Measurements from ENCODE around the gene CCDC169.

The CCDC169 gene

GRCh38 chr13:36242761-36243160, 54.9 kb downstream of the CCDC169 start:
- Histone ChIP-seq H3K4me3 (ENCODE audit: low read depth in 1 of 2, low read length in 2 of 2) (no peak overlapping the region), H3K27ac (ENCODE audit: low read length) (no peak overlapping the region), H3K9me3 (ENCODE audit: control insufficient read depth in 1 of 2, low read length in 2 of 2) (peaks cover 0 to 5% of the 10 kb centered on the region in 2 donors), H3K36me3 (ENCODE audit: control insufficient read depth in 1 of 2, insufficient read depth in 2 of 2, low read length in 2 of 2) (peaks cover 0 to 6% of the 10 kb centered on the region in 2 donors), H3K4me1 (ENCODE audit: control insufficient read depth in 1 of 2, insufficient read depth in 2 of 2, low read length in 2 of 2) (no peaks in the 10 kb centered on the region), H3K27me3 (ENCODE audit: low read depth, low read length) (no peaks in the 10 kb centered on the region)

- Histone ChIP-seq H3K27ac (ENCODE audit: low read length) (no peak overlapping the region), H3K36me3 (ENCODE audit: control insufficient read depth in 1 of 2, insufficient read depth in 2 of 2, low read length in 2 of 2) (peaks cover 0 to 7% of the 10 kb centered on the region in 2 donors), H3K4me1 (ENCODE audit: control insufficient read depth in 1 of 2, insufficient read depth in 2 of 2, low read length in 2 of 2) (no peaks in the 10 kb centered on the region), H3K27me3 (ENCODE audit: low read depth, low read length) (no peaks in the 10 kb centered on the region), H3K9me3 (ENCODE audit: control insufficient read depth in 1 of 2, low read length in 2 of 2) (peaks cover 0 to 4% of the 10 kb centered on the region in 2 donors), H3K4me3 (ENCODE audit: low read depth in 1 of 2, low read length in 2 of 2) (no peak overlapping the region)
Observed at GRCh38 chr13:36231236-36231635, 66.4 kb downstream of the CCDC169 start.

- no peak overlapping the region for H3K4me3 ChIP-seq (ENCODE audit: low read depth in 1 of 2, low read length in 2 of 2)
- no peaks in the 10 kb centered on the region for H3K4me1 ChIP-seq (ENCODE audit: control insufficient read depth in 1 of 2, insufficient read depth in 2 of 2, low read length in 2 of 2)
- no peaks in the 10 kb centered on the region for H3K27me3 ChIP-seq (ENCODE audit: low read depth, low read length)
- peaks cover 0 to 8% of the 10 kb centered on the region in 2 donors for H3K36me3 ChIP-seq (ENCODE audit: control insufficient read depth in 1 of 2, insufficient read depth in 2 of 2, low read length in 2 of 2)
- H3K9me3 ChIP-seq (ENCODE audit: control insufficient read depth in 1 of 2, low read length in 2 of 2) = peaks cover 0 to 12% of the 10 kb centered on the region in 2 donors
- no peak overlapping the region for H3K27ac ChIP-seq (ENCODE audit: low read length)
Observed at GRCh38 chr13:36224730-36225129, 72.9 kb downstream of the CCDC169 start.

- H3K4me3 ChIP-seq (ENCODE audit: low read depth in 1 of 2, low read length in 2 of 2) = no peak overlapping the region
- no peaks in the 10 kb centered on the region for H3K27me3 ChIP-seq (ENCODE audit: low read depth, low read length)
- no peaks in the 10 kb centered on the region for H3K36me3 ChIP-seq (ENCODE audit: control insufficient read depth in 1 of 2, insufficient read depth in 2 of 2, low read length in 2 of 2)
- H3K9me3 ChIP-seq (ENCODE audit: control insufficient read depth in 1 of 2, low read length in 2 of 2) = peaks cover 0 to 4% of the 10 kb centered on the region in 2 donors
- no peaks in the 10 kb centered on the region for H3K4me1 ChIP-seq (ENCODE audit: control insufficient read depth in 1 of 2, insufficient read depth in 2 of 2, low read length in 2 of 2)
- no peak overlapping the region for H3K27ac ChIP-seq (ENCODE audit: low read length)
Observed at GRCh38 chr13:36219883-36220282, 77.7 kb downstream of the CCDC169 start.

GRCh38 chr13:36217456-36217855, 80.2 kb downstream of the CCDC169 start:
- Histone ChIP-seq H3K9me3 (ENCODE audit: control insufficient read depth in 1 of 2, low read length in 2 of 2) (peaks cover 0 to 4% of the 10 kb centered on the region in 2 donors), H3K36me3 (ENCODE audit: control insufficient read depth in 1 of 2, insufficient read depth in 2 of 2, low read length in 2 of 2) (no peaks in the 10 kb centered on the region), H3K27me3 (ENCODE audit: low read depth, low read length) (no peaks in the 10 kb centered on the region), H3K4me3 (ENCODE audit: low read depth in 1 of 2, low read length in 2 of 2) (no peak overlapping the region), H3K27ac (ENCODE audit: low read length) (no peak overlapping the region), H3K4me1 (ENCODE audit: control insufficient read depth in 1 of 2, insufficient read depth in 2 of 2, low read length in 2 of 2) (no peaks in the 10 kb centered on the region)

GRCh38 chr13:36214163-36214921, 83.3 kb downstream of the CCDC169 start, which contains the start of gene SOHLH2:
TSS of gene SOHLH2 (minus strand) at chr13:36214556. CDS start at chr13:36214526, 30 bp downstream.
- Histone ChIP-seq H3K27me3 (ENCODE audit: low read depth, low read length) (no peaks in the 10 kb centered on the region), H3K4me1 (ENCODE audit: control insufficient read depth in 1 of 2, insufficient read depth in 2 of 2, low read length in 2 of 2) (no peaks in the 10 kb centered on the region), H3K4me3 (ENCODE audit: low read depth in 1 of 2, low read length in 2 of 2) (no peak within 1 kb of the TSS), H3K9me3 (ENCODE audit: control insufficient read depth in 1 of 2, low read length in 2 of 2) (peaks cover 0 to 4% of the 10 kb centered on the region in 2 donors), H3K27ac (ENCODE audit: low read length) (no peak within 1 kb of the TSS), H3K36me3 (ENCODE audit: control insufficient read depth in 1 of 2, insufficient read depth in 2 of 2, low read length in 2 of 2) (no peaks in the 10 kb centered on the region)

- Histone ChIP-seq H3K27me3 (ENCODE audit: low read depth, low read length) (no peaks in the 10 kb centered on the region), H3K4me3 (ENCODE audit: low read depth in 1 of 2, low read length in 2 of 2) (no peak overlapping the region), H3K36me3 (ENCODE audit: control insufficient read depth in 1 of 2, insufficient read depth in 2 of 2, low read length in 2 of 2) (no peaks in the 10 kb centered on the region), H3K9me3 (ENCODE audit: control insufficient read depth in 1 of 2, low read length in 2 of 2) (no peaks in the 10 kb centered on the region), H3K4me1 (ENCODE audit: control insufficient read depth in 1 of 2, insufficient read depth in 2 of 2, low read length in 2 of 2) (no peaks in the 10 kb centered on the region), H3K27ac (ENCODE audit: low read length) (no peak overlapping the region)
Observed at GRCh38 chr13:36212789-36213188, 84.8 kb downstream of the CCDC169 start.

- Histone ChIP-seq H3K4me1 (ENCODE audit: control insufficient read depth in 1 of 2, insufficient read depth in 2 of 2, low read length in 2 of 2) (no peaks in the 10 kb centered on the region), H3K4me3 (ENCODE audit: low read depth in 1 of 2, low read length in 2 of 2) (no peak overlapping the region), H3K36me3 (ENCODE audit: control insufficient read depth in 1 of 2, insufficient read depth in 2 of 2, low read length in 2 of 2) (no peaks in the 10 kb centered on the region), H3K9me3 (ENCODE audit: control insufficient read depth in 1 of 2, low read length in 2 of 2) (no peaks in the 10 kb centered on the region), H3K27me3 (ENCODE audit: low read depth, low read length) (no peaks in the 10 kb centered on the region), H3K27ac (ENCODE audit: low read length) (no peak overlapping the region)
Observed at GRCh38 chr13:36211567-36211966, 86.0 kb downstream of the CCDC169 start.

- no peak overlapping the region for H3K27ac ChIP-seq (ENCODE audit: low read length)
- no peaks in the 10 kb centered on the region for H3K36me3 ChIP-seq (ENCODE audit: control insufficient read depth in 1 of 2, insufficient read depth in 2 of 2, low read length in 2 of 2)
- H3K9me3 ChIP-seq (ENCODE audit: control insufficient read depth in 1 of 2, low read length in 2 of 2) = no peaks in the 10 kb centered on the region
- no peaks in the 10 kb centered on the region for H3K4me1 ChIP-seq (ENCODE audit: control insufficient read depth in 1 of 2, insufficient read depth in 2 of 2, low read length in 2 of 2)
- H3K27me3 ChIP-seq (ENCODE audit: low read depth, low read length) = no peaks in the 10 kb centered on the region
- H3K4me3 ChIP-seq (ENCODE audit: low read depth in 1 of 2, low read length in 2 of 2) = no peak overlapping the region
Observed at GRCh38 chr13:36210738-36211137, 86.9 kb downstream of the CCDC169 start.

GRCh38 chr13:36207672-36208071, 89.9 kb downstream of the CCDC169 start:
- Histone ChIP-seq H3K4me1 (ENCODE audit: control insufficient read depth in 1 of 2, insufficient read depth in 2 of 2, low read length in 2 of 2) (no peaks in the 10 kb centered on the region), H3K27ac (ENCODE audit: low read length) (no peak overlapping the region), H3K9me3 (ENCODE audit: control insufficient read depth in 1 of 2, low read length in 2 of 2) (no peaks in the 10 kb centered on the region), H3K4me3 (ENCODE audit: low read depth in 1 of 2, low read length in 2 of 2) (no peak overlapping the region), H3K27me3 (ENCODE audit: low read depth, low read length) (no peaks in the 10 kb centered on the region), H3K36me3 (ENCODE audit: control insufficient read depth in 1 of 2, insufficient read depth in 2 of 2, low read length in 2 of 2) (no peaks in the 10 kb centered on the region)

GRCh38 chr13:36193151-36193855, 104.3 kb downstream of the CCDC169 start:
- H3K36me3 ChIP-seq (ENCODE audit: control insufficient read depth in 1 of 2, insufficient read depth in 2 of 2, low read length in 2 of 2) = no peaks in the 10 kb centered on the region
- H3K27ac ChIP-seq (ENCODE audit: low read length) = no peak overlapping the region
- no peaks in the 10 kb centered on the region for H3K9me3 ChIP-seq (ENCODE audit: control insufficient read depth in 1 of 2, low read length in 2 of 2)
- no peaks in the 10 kb centered on the region for H3K4me1 ChIP-seq (ENCODE audit: control insufficient read depth in 1 of 2, insufficient read depth in 2 of 2, low read length in 2 of 2)
- H3K4me3 ChIP-seq (ENCODE audit: low read depth in 1 of 2, low read length in 2 of 2) = no peak overlapping the region
- H3K27me3 ChIP-seq (ENCODE audit: low read depth, low read length) = no peaks in the 10 kb centered on the region

Measured in muscle layer of duodenum (tissue), 2 donors.